Retina (tissue), 1 donor: ENCODE results near the gene DPH2.

Source experiments
- DNase-seq: peaks from one replicate; pipeline ENCODE4 v3.0.0-alpha.2; 2016

Gene DPH2

DNA sequence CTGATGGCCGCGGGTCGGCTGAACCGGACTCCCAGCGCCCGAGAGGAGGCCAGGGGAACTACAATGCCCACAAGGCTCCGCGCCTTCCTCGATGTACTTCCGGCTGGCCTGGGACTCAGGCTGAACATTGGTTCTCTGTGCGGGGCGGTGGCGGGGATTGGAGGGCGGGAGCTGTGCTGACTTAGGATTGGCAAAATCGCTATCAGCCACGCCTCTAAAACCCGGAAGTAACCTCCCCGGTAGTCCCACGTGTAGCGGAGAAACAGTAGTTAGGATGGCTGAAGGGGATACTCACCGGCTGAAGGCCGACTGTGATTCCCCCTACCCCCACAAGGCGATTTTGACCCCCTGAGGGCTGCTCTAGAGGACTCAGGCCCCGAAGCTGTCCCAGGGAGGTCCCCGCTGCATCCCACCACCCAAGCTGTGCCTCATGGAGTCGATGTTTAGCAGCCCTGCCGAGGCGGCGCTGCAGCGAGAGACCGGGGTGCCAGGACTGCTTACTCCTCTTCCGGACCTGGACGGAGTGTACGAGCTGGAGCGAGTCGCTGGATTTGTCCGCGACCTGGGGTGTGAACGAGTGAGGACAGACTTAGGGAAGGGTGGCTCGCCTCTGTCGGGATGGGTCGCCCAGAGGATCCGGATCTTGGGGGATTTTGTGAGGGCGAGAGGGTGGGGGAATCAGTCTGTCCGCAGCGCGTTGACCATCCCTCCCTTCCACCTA lies at the start of gene DPH2:
Gene DPH2, plus strand, starts transcription at position 265 of the 721 bp plus-strand sequence. Its CDS starts 166 bp downstream, at position 431.
- peak; percentile 91 for DNase-seq

GRCh38 chr1:43921022-43921421 lies 48.8 kb upstream of the DPH2 start:
- DNase-seq = no peak

GRCh38 chr1:43924516-43924915 lies 45.3 kb upstream of the DPH2 start:
- DNase-seq = no peak

GRCh38 chr1:43925846-43926245 lies 44.0 kb upstream of the DPH2 start:
- DNase-seq = no peak

DNA sequence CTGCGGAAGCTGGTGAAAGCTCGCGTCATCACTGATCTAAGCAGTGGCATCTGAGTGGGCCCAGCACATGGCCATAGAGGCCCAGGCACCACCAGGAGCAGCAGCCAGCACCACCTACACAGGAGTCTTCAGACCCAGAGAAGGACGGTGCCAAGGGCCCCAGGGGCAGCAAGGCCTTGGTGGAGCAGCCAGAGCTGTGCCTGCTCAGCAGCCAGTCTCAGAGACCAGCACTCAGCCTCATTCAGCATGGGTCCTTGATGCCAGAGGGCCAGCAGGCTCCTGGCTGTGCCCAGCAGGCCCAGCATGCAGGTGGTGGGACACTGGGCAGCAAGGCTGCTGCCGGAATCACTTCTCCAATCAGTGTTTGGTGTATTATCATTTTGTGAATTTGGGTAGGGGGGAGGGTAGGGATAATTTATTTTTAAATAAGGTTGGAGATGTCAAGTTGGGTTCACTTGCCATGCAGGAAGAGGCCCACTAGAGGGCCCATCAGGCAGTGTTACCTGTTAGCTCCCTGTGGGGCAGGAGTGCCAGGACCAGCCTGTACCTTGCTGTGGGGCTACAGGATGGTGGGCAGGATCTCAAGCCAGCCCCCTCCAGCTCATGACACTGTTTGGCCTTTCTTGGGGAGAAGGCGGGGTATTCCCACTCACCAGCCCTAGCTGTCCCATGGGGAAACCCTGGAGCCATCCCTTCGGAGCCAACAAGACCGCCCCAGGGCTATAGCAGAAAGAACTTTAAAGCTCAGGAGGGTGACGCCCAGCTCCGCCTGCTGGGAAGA lies 39.5 kb upstream of the DPH2 start:
- no peak for DNase-seq

- no peak for DNase-seq
Observed at GRCh38 chr1:43930949-43931275, 38.9 kb upstream of the DPH2 start.

DNA sequence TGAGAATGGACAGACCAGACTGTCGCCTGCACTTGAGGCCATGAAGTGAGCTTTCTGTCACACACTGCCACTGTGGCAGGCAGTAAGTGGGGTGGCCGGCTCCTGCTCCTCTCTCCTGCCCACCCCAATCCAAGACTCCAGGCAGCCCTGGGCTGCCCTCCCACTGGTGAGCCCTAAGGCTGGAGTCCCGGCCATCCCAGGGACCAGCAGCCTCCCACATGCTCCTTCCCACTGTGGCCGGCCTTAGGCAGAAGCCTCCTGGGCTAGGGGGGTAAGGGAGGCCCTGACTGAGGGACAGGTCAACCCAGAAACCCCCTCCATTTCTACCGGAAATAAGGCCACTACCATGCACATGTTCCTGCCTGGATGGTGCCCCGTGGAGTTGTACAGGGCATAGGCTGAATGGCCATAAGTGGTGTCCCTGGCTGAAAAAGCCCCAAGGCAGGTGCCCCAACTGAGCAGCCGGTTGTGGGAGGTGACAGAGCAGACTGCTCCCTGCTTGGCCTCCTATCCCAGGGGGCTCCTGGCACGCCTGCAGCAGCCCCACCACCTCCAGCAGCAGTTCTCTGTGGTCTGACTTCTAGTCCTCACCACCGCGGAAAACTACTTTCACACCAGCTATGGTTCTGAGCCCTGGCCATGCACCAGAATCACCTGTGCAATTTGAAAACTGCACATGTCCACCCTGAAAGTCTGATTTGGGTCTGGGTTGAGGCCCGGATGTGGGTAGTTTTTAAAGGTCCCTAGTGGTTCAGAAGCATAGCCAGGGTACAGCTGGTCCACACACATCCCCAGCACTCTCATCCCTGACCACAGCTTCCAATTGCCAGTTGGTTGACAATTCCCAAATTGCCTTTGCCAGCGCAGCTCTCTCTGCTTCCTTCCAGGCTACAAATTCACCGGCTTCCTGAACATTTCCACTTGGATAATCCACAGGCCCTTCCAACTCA lies 37.8 kb upstream of the DPH2 start:
- peak; percentile 5 for DNase-seq

GRCh38 chr1:43932786-43933385 lies 36.9 kb upstream of the DPH2 start:
- DNase-seq = no peak

- DNase-seq = peak; percentile 64
Observed at GRCh38 chr1:43933386-43934100, 36.3 kb upstream of the DPH2 start, which contains the start of gene ARTN. Gene ARTN (plus strand): TSS chr1:43933801. CDS start chr1:43935657, 1,856 bp downstream.

GRCh38 chr1:43934101-43934985 lies 35.5 kb upstream of the DPH2 start:
- DNase-seq = peak; percentile 92

DNA sequence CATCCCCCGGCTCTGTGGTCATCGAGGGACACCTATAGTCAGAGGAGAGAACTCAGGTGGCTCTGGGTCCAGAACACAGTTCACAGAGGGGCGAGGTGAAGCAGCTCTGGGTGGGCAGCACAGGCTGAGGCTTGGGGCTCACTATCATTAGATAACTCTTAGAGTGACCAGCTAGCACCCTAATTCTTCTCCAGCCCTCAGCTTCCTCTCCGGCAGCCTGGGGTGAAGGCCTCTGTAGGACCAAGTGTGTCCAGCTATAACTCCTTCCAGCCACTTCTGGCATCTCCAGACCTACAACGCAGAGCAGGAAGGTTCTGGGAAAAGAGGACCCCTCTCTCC lies 34.9 kb upstream of the DPH2 start:
- no peak for DNase-seq

DNA sequence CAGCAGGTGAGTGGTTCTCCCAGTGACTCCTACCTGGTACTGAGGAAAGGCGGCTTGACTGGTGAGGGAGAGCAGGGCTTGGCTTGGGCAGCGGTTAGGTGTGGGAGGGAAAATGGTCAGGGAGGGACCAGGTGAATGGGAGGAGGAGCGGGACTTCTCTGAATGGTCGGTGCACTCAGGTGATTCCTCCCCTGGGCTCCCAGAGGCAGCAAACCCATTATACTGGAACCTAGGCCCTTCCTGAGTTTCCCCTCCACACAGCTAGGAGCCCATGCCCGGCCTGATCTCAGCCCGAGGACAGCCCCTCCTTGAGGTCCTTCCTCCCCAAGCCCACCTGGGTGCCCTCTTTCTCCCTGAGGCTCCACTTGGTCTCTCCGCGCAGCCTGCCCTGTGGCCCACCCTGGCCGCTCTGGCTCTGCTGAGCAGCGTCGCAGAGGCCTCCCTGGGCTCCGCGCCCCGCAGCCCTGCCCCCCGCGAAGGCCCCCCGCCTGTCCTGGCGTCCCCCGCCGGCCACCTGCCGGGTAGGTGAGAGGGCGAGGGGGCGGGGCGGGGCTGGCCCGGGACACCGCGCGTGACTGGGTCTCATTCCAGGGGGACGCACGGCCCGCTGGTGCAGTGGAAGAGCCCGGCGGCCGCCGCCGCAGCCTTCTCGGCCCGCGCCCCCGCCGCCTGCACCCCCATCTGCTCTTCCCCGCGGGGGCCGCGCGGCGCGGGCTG lies 33.9 kb upstream of the DPH2 start:
- DNase-seq = peak; percentile 37

GRCh38 chr1:43936431-43937151 lies 33.2 kb upstream of the DPH2 start:
- DNase-seq = peak; percentile 72

- no peak for DNase-seq
Observed at GRCh38 chr1:43937179-43937865, 32.5 kb upstream of the DPH2 start.

- no peak for DNase-seq
Observed at GRCh38 chr1:43938383-43938782, 31.4 kb upstream of the DPH2 start.

- DNase-seq = no peak
Observed at GRCh38 chr1:43938892-43939587, 30.8 kb upstream of the DPH2 start.

- no peak for DNase-seq
Observed at GRCh38 chr1:43942411-43942810, 27.4 kb upstream of the DPH2 start.

DNA sequence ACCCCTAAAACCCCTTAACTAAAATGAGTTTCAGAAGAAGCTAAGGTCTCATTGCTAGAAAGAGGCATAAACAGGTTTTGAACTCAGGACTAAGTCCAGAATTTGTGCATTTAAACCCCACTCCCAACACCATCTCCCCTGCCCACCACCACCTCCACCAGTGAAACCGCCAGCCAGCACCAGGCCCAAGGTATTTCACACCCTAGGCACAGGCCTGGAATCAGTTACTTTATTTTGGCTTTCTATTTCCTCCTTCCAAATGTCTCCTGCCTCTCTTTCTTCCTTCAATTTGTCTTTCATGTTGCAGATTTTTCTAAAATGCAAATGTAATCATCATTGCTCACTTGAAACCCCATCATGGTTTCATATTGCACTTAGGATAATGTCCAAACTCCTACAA lies 24.9 kb upstream of the DPH2 start:
- no peak for DNase-seq
